Cerebellar nuclear complex (tissue), 1 donor: ENCODE measurements around the gene DLG5.
"Not testable (repeated sequence)": the region's sequence is repeated elsewhere in the genome, so short reads cannot be mapped to it uniquely, and the experiment has no call there.

Source experiments
- DNase-seq, 2 experiments: peaks; one replicate each; lab custom pipeline; 2025; lab: John Stamatoyannopoulos, UW

The DLG5 gene

DNA sequence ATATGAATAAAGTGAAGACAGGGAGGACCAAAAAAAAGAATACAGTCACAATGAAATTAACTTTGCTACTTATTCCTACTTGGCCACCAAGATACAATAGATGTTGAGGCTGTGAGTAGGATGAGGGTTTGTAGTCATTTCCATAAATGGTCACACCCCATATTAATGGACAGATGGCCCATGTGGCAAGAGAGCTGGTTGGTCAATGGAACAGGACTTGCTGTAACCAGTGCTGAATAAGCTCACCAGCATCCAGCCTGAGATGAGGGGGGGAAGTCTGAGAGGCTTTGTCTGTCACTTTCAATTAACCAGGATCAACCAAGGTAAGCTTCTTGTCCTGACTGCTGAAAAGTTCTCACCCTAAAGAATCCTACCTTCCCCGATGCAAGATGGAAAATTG is 158.5 kb downstream of the DLG5 start:
- no peak for DNase-seq

DNA sequence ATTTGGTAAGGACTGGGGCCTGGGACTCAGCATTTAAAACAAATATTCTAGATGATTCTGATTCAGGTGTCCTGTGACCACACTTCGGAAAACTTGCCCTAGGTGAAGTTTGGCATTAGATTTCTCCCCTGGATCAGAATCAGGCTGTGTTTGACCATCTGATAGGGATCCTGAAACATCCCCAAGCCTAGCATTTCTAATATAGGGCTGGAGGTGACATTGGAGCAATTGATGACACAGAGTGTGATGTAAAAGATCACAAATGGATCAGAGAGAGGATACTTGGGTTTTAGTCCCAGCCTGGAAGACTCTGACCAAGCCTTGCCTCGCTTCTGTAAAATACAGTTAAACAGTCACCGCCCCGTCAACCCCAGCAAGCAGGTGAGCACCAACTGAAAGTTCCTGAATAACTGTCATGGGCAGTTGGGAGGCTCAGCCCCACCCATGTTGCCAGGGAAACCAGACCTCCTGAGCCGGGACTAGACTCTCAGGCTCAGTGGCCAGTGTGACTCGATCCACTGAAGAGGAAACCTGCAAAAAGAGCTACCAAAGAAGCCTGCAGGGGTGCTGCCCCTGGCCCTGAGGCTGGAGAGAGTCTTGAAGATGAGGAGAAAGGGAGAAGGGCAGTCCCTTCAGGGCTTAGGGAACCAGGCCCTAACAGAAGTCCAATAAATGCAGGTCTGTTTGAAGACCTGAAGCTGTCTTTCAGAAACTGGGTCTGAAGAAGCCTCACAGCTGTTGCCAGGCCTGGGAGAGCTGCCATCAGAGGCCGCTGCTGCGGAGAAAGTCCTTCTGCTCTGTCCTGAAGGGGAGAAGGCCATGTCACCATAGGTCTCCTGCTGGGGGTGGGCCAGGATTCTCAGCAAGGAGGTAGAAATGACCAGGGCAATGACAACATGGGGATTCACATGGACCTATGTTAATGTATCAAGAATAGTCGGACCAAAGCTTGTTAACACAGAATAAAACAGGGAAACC is 162.8 kb downstream of the DLG5 start:
- no peak for DNase-seq

DNA sequence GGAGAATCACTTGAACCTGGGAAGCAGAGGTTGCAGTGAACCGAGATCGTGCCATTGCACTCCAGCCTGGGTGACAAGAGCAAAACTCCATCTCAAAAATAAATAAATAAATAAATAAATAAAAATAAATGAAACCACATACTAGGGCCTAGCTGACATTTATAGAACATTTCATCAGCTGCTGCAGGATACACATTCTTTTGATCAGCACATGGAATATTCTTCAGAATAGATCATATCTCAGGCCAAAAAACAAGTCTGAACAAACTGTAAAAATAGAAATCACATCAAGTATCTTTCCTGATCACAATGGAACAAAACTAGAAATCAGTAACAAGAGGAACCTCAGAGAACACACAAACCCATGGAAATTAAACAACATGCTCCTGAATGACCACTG is 168.1 kb downstream of the DLG5 start:
- DNase-seq = not testable (repeated sequence)

DNA sequence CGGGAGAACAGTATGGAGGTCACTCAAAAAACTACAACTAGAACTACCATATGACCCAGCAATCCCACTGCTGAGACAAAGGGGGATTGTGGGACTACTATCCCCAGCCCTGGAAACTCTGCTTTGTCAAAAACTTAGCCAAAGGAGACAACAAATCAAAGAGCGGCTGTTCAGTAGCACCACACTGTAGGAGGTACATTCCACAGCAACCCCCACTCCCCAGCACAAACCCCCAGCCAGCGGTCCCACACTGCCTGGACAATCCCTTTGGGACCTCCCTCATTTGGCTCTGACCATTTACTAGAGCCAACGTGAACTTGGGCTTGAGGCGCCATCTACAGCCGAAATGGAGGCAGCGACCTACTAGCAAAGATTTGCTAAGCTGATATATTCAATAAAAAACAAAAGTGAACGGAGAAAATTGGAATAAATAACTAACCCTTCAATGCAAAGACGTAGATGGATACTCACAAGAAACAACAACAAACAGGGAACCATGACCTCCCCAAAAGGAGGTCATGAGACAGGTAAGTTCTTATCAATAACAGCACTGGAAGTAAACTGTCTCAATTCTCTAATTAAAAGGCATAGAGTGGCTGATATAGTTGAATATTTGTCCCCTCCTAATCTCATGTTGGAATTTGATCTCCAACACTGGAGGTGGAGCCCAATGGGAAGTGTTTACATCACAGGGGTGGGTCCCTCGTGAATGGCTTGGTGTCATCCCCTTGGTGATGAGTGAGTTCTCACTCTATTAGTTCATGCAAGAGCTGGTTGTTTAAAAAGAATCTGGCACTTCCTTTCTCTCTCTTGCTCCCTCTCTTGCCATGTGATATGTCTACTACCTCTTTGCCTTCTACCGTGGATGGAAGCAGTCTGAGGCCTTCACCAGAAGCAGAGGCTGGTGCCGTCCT is 170.0 kb downstream of the DLG5 start:
- no peak for DNase-seq

DNA sequence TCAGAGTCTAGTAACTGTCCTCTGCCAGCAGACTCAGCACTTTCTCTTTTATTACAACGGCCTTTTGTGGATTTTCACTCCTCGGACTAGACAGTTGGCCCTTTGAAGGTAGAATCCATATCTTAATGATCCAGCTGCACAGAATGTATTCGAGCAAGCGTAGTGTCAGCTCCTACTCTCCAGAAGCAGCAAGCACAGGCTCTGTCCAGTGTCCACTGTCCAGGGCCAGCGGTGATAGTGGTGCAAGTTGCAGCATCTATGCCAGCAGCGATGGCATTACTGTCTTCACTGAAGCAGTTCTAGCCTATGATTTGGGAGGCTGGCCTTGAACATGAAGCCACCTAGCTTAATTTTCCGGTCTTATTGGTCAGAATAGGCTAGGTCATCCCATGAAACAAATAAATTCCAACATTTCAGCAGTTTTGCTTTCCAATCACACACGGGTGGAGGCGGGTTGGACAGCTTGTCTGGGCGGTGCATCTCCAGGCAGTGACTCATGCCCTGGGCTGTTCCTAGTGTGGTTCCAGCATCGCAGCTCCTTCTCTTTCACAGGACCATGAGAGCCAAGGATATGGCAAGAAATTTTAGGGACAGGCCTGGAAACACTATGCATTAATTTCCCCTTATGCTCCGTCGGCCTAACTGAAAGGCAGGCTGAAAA is 180.4 kb downstream of the DLG5 start:
- no peak for DNase-seq

DNA sequence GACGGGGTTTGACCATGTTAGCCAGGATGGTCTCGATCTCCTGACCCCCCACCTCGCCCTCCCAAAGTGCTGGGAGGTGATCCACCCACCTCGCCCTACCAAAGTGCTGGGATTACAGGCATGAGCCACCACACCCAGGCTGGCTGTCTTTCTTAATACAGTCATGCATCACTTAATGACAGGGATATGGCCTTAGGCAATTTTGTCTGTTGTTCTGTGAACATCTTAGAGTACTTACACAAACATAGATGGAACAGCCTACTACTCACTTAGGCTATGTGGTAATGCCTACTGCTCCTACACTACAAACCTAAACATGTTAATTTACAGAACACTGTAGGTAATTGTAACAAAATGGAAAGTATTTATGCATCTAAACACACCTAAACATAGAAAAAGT is 182.3 kb downstream of the DLG5 start:
- no peak for DNase-seq

DNA sequence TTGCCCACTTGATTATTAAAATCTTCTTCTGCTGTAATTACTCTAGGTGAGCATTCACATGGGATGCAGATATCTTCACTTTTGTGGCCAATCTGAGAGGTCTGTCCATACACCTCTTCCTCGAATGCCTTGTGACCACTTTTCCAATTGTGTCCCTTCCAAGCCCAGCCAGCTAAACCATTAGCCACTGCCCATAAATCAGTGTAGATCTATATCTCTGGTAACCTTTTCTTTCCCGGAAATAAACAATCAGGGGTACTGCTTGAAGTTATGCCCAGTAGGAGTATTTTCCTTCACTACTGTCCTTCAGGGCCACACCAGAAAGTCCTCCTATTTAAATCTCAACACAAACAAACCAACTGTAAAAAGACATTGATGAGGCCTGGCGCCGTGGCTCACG is 184.4 kb downstream of the DLG5 start:
- no peak for DNase-seq

DNA sequence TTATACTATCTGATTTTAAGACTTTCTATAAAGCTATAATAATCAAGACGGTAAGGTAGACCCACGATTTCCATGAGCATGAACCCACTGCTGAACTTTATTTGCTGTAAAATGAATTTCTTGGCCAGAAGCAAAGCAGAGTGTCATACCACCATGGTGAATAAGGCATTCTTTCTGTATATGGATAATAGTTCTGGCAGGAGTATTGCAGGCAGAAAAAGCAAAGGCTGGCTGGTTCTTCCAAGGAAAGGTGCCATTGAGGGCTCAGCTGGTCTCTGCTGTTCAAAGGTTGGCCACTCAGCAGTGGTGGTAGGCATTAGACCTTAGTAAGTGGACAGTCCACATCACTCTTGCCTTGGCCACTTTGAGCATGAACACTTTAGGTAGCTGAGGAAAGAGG is 184.8 kb downstream of the DLG5 start:
- no peak for DNase-seq
